Lower lobe of right lung (tissue), 2 donors: ENCODE data around the gene CNNM4. TPM values are rescaled to one million over a fixed set of nuclear protein-coding genes. Genes with fewer than 3 reads are reported as not detected.

Experiments used
- ATAC-seq, 2 donors: fragments of 200-7000 bp; cut with Tn5 transposase; one replicate each; pipeline ENCODE4 v1.9.1; 2020 to 2022; ENCODE audit warnings: mild to moderate bottlenecking in 2 of 2, moderate library complexity in 2 of 2
- DNase-seq: peaks from one replicate; pipeline ENCODE4 v3.0.0-alpha.2; 2020
- H3K27ac ChIP-seq: fragments of 200-600 bp; one replicate; pipeline ENCODE4 v1.8.0; 2022
- H3K27me3 ChIP-seq: fragments of 200-600 bp; one replicate; pipeline ENCODE4 v1.8.0; 2022; ENCODE audit warnings: low read depth
- H3K36me3 ChIP-seq: fragments of 200-600 bp; one replicate; pipeline ENCODE4 v1.8.0; 2022; ENCODE audit warnings: mild to moderate bottlenecking
- H3K4me1 ChIP-seq: fragments of 200-600 bp; one replicate; pipeline ENCODE4 v1.8.0; 2022
- H3K4me3 ChIP-seq: fragments of 200-600 bp; one replicate; pipeline ENCODE4 v1.8.0; 2022; ENCODE audit warnings: mild to moderate bottlenecking
- H3K9me3 ChIP-seq: fragments of 200-600 bp; one replicate; pipeline ENCODE4 v1.8.0; 2022
- CTCF ChIP-seq: fragments of 200-600 bp; IDR thresholded peaks from one replicate; pipeline ENCODE4 v1.8.0; 2022; ENCODE audit warnings: antibody characterized with exemption, mild to moderate bottlenecking
- intact Hi-C: fragments of 100-400 bp; cut with DNase I; formaldehyde crosslinking; loops from one replicate; pipeline ENCODE4 v1.11.0; 2022
- total RNA-seq: library from RNA; stranded (reverse); fragmentation: NEBNext Ultra II Directional; extraction: Animal tissue kit (Norgen Biotek cat#: 25700); gene quantifications from one replicate; pipeline ENCODE4 v1.2.1, GENCODE V29; 2021
- donor health status: DM: no; HTN: yes; CAD: no; lungs with severe emphysema.

Gene CNNM4
- total RNA-seq, 1 donor from 2014 or later: 15.7 TPM

GRCh38 chr2:96758987-96759386 lies 1.7 kb upstream of the CNNM4 start:
- DNase-seq (no peak), ATAC-seq (no peak)
- no peak overlapping the region for H3K27ac ChIP-seq
- no peaks in the 10 kb centered on the region for H3K9me3 ChIP-seq
- no peak for TF ChIP-seq CTCF
- intact Hi-C loops: no loop called here
- H3K36me3 ChIP-seq: no peaks in the 10 kb centered on the region
- H3K4me1 ChIP-seq: peaks cover 37% of the 10 kb centered on the region
- no peak overlapping the region for H3K4me3 ChIP-seq
- H3K27me3 ChIP-seq: no peaks in the 10 kb centered on the region

- H3K4me3 ChIP-seq: no peak overlapping the region
- ATAC-seq (no peak), DNase-seq (no peak)
- no peak for TF ChIP-seq CTCF
- H3K27ac ChIP-seq: peak overlapping the region; percentile 83
- no peaks in the 10 kb centered on the region for H3K27me3 ChIP-seq
- H3K9me3 ChIP-seq: no peaks in the 10 kb centered on the region
- intact Hi-C loops: no loop called here
- no peaks in the 10 kb centered on the region for H3K36me3 ChIP-seq
- H3K4me1 ChIP-seq: peaks cover 42% of the 10 kb centered on the region
Observed at GRCh38 chr2:96759548-96759947, 1.2 kb upstream of the CNNM4 start.

- Histone ChIP-seq H3K36me3 (no peaks in the 10 kb centered on the region), H3K4me3 (peak overlapping the region; percentile 83), H3K27ac (peak overlapping the region; percentile 83), H3K9me3 (no peaks in the 10 kb centered on the region), H3K4me1 (peaks cover 49% of the 10 kb centered on the region), H3K27me3 (no peaks in the 10 kb centered on the region)
- intact Hi-C loops: no loop called here
- ATAC-seq: peak; percentile 22 to 32
- peak; percentile 72 for DNase-seq
- peak; percentile 50 for TF ChIP-seq CTCF
Observed at GRCh38 chr2:96760986-96761832, 507 bp downstream of the CNNM4 start.

GRCh38 chr2:96762529-96763311 lies 2.0 kb downstream of the CNNM4 start:
- no peak for TF ChIP-seq CTCF
- Histone ChIP-seq H3K4me1 (peaks cover 55% of the 10 kb centered on the region), H3K4me3 (peak overlapping the region; percentile 83), H3K27ac (peak overlapping the region; percentile 18), H3K36me3 (no peaks in the 10 kb centered on the region), H3K27me3 (no peaks in the 10 kb centered on the region), H3K9me3 (no peaks in the 10 kb centered on the region)
- intact Hi-C loops: no loop called here
- DNase-seq: no peak
- no peak for ATAC-seq

- intact Hi-C loops: no loop called here
- no peak for DNase-seq
- Histone ChIP-seq H3K4me1 (peaks cover 55% of the 10 kb centered on the region), H3K9me3 (no peaks in the 10 kb centered on the region), H3K27ac (peak overlapping the region; percentile 9), H3K27me3 (no peaks in the 10 kb centered on the region), H3K36me3 (no peaks in the 10 kb centered on the region), H3K4me3 (peak overlapping the region; percentile 83)
- ATAC-seq: peak in 1 of 2 donors; percentile 34
- peak; percentile 39 for TF ChIP-seq CTCF
Observed at GRCh38 chr2:96763511-96764252, 3.0 kb downstream of the CNNM4 start.
